ENCODE results near the gene MYZAP. TPM values are rescaled to one million over a fixed set of nuclear protein-coding genes. Genes with fewer than 3 reads are reported as not detected.
A peak's percentile ranks its signal among the peaks of the same experiment; 100 is the strongest.

MYZAP gene, protein sequence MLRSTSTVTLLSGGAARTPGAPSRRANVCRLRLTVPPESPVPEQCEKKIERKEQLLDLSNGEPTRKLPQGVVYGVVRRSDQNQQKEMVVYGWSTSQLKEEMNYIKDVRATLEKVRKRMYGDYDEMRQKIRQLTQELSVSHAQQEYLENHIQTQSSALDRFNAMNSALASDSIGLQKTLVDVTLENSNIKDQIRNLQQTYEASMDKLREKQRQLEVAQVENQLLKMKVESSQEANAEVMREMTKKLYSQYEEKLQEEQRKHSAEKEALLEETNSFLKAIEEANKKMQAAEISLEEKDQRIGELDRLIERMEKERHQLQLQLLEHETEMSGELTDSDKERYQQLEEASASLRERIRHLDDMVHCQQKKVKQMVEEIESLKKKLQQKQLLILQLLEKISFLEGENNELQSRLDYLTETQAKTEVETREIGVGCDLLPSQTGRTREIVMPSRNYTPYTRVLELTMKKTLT
- polyA plus RNA-seq (2012; ENCODE audit: insufficient read depth, insufficient read length, low read depth): 2.6 TPM

DNA sequence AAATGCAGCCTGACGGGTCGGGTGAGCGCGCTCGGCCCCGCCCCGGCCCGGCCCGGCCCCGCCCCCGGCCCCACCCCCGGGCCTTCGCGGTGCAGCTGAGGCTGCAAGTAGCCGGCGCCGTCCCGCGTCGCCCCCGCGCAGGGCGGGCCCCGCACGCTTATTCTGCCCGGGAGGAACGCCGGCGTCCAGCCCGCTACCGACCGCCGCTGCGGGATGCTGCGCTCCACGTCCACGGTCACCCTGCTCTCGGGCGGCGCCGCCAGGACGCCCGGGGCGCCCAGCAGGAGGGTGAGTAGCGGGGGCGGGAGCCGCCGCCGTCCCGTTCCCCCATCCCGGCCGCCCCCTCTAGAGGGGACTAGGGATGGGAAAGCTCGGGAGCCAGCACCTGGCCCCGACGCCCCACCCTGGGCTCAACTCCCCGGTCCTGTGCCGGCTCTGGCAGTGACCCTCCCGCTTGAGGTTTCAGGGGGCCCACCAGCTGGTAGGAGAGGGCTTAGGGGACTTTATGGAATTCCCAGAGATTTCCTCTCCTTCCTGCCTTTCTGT lies at the start of gene MYZAP:
Gene MYZAP, plus strand, starts transcription at position 83 of the 546 bp plus-strand sequence. Its CDS starts 131 bp downstream, at position 214.
- H3K36me3 ChIP-seq: no peaks in the 10 kb centered on the region; the same call in 1 of the 2 replicates
- DNase-seq: peak; percentile 62
- H3K9me3 ChIP-seq: no peaks in the 10 kb centered on the region
- H3K4me1 ChIP-seq: peaks cover 12% of the 10 kb centered on the region
- peak within 1 kb of the TSS; percentile 56 for H3K4me3 ChIP-seq (ENCODE audit: low read depth, low read length)
- H3K27me3 ChIP-seq: no peaks in the 10 kb centered on the region
- TF ChIP-seq, protein P1, sequence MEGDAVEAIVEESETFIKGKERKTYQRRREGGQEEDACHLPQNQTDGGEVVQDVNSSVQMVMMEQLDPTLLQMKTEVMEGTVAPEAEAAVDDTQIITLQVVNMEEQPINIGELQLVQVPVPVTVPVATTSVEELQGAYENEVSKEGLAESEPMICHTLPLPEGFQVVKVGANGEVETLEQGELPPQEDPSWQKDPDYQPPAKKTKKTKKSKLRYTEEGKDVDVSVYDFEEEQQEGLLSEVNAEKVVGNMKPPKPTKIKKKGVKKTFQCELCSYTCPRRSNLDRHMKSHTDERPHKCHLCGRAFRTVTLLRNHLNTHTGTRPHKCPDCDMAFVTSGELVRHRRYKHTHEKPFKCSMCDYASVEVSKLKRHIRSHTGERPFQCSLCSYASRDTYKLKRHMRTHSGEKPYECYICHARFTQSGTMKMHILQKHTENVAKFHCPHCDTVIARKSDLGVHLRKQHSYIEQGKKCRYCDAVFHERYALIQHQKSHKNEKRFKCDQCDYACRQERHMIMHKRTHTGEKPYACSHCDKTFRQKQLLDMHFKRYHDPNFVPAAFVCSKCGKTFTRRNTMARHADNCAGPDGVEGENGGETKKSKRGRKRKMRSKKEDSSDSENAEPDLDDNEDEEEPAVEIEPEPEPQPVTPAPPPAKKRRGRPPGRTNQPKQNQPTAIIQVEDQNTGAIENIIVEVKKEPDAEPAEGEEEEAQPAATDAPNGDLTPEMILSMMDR (IDR thresholded peaks at IDR 0.05; ENCODE audit: low read depth, low read length): no peak

DNA sequence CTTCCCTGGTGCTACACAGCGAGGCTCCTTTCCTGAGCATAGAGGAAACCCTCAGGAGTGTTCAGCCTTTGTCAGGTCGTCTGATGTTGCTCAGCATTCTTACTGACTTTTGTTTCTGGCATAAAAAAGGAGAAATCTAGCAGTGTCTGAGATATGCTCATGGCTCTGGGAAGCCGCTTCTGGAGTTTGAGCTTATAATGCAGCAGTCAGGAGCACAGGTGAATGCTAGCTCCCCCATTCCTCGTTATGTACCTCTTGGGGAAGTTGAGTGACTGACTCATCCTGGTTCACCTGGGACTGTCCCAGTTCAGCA lies 49.2 kb upstream of the MYZAP start:
- TF ChIP-seq, protein P1 (IDR thresholded peaks at IDR 0.05; ENCODE audit: low read depth, low read length): no peak
- Histone ChIP-seq H3K4me3 (ENCODE audit: low read depth, low read length) (no peak overlapping the region), H3K36me3 (no peaks in the 10 kb centered on the region), H3K27me3 (no peaks in the 10 kb centered on the region), H3K9me3 (no peaks in the 10 kb centered on the region), H3K4me1 (peaks cover 4% of the 10 kb centered on the region; the same call in 1 of the 2 replicates)
- DNase-seq: no peak

DNA sequence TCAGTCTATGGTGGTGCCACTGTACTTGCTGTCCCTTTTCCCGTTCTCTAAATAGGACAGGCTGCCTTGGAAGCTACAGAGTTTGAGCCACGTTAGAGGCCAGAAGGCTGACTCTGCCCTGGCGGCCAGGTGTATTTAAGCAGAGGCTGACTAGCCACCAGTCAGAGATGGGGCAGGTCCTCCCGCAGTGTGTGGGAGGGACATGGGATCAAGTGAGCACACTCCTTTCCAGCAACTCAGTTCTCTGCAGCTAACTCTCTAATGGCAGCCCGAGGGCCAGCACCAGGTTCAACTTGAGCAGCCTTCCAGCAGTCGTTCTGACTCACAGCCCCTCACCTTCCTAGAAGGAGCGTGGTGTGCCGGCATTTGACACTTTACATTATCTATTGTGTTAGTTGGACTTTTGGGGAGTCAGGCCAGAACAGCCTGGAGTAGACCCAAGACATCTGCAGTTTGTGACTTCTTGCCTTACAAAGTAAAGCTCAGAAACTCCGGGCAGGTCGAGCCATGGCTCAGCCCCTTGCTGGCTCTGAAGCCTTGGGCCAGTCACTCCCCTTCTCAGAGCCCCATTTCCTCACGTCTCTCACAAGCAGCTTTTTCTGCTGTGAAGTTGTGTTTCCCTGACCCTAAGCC lies 46.7 kb upstream of the MYZAP start:
- H3K4me3 ChIP-seq (ENCODE audit: low read depth, low read length): no peak overlapping the region
- DNase-seq: no peak
- no peaks in the 10 kb centered on the region for H3K9me3 ChIP-seq
- TF ChIP-seq, protein P1 (IDR thresholded peaks at IDR 0.05; ENCODE audit: low read depth, low read length): no peak
- no peaks in the 10 kb centered on the region; the same call in 1 of the 2 replicates for H3K4me1 ChIP-seq
- H3K36me3 ChIP-seq: no peaks in the 10 kb centered on the region
- no peaks in the 10 kb centered on the region for H3K27me3 ChIP-seq

DNA sequence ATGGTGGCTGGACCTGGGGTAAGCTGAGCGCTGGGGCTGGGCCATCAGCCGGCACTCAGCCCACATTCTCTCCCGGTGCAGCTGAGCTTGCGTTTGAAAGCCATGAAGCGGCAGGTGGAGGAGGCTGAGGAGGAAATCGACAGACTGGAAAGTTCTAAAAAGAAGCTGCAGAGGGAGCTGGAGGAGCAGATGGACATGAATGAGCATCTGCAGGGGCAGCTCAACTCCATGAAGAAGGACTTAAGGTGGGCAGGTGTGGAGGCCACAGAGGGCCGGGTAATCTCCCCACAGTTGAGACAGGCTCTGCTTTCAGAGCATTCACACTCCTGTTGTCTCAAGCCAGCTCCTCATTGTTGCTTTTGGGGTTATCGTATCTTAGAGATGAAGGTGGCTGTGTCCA lies 45.7 kb upstream of the MYZAP start:
- no peak for DNase-seq
- Histone ChIP-seq H3K4me1 (no peaks in the 10 kb centered on the region; the same call in 1 of the 2 replicates), H3K27me3 (no peaks in the 10 kb centered on the region), H3K4me3 (ENCODE audit: low read depth, low read length) (no peak overlapping the region), H3K9me3 (no peaks in the 10 kb centered on the region), H3K36me3 (no peaks in the 10 kb centered on the region)
- TF ChIP-seq, protein P1 (IDR thresholded peaks at IDR 0.05; ENCODE audit: low read depth, low read length): no peak

DNA sequence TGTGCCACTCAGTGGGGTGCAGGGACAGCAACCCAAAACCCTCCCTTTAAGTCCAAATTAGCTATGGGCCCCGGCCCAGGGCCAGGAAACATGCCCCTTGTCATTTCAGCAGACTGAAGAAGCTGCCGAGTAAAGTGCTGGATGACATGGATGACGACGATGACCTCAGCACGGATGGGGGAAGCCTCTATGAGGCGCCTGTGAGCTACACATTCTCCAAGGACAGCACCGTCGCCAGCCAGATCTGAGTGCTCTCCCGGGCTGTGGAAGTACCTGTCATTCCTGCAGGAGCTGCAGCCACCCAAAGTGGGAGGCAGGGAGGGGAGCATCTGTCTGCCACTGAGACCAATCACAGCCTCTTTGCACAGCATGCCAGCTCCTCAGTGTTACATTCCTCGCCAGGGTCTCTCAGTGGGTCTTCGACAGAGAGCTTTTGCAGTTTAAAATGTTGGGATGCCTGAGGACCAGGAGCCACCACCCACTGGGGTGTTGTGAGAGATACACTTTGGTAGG lies 44.4 kb upstream of the MYZAP start:
- Histone ChIP-seq H3K4me3 (ENCODE audit: low read depth, low read length) (no peak overlapping the region), H3K9me3 (no peaks in the 10 kb centered on the region), H3K4me1 (no peaks in the 10 kb centered on the region; the same call in 1 of the 2 replicates), H3K27me3 (no peaks in the 10 kb centered on the region), H3K36me3 (no peaks in the 10 kb centered on the region)
- no peak for DNase-seq
- TF ChIP-seq, protein P1 (IDR thresholded peaks at IDR 0.05; ENCODE audit: low read depth, low read length): no peak

All from BE2C (cell line).